HepG2 (cell line): ENCODE measurements around the gene PRIMPOL. TPM values are rescaled to one million over a fixed set of nuclear protein-coding genes. Genes with fewer than 3 reads are reported as not detected.

ENCODE experiments used
- ATAC-seq: fragments of 200-7000 bp; cut with Tn5 transposase; 3 replicates; pipeline ENCODE4 v1.9.1; 2020; ENCODE audit warnings: mild to moderate bottlenecking, moderate library complexity
- BruUV-seq: library from RNA; stranded (reverse); fragments of 400-500 nt; replicated peaks from 2 replicates; lab custom pipeline; 2021; lab: Mats Ljungman, UMichigan
- CTCF ChIA-PET: fragments of 300-600 bp; formaldehyde crosslinking; extraction: SDS; loops from one replicate; lab custom pipeline; 2021; ENCODE audit warnings: low total read pairs, inconsistent platforms, low intra/inter-chr PET ratio; lab: Yijun Ruan, JAX
- POLR2A ChIA-PET: fragments of 350-600 bp; sonication (Branson Sonifier 250); formaldehyde crosslinking; loops from one replicate; lab custom pipeline; 2020; ENCODE audit warnings: antibody characterized with exemption, inconsistent platforms; lab: Yijun Ruan, JAX
- DNase-seq: peaks from one replicate; pipeline ENCODE4 v3.0.0-alpha.2; 2015; ENCODE audit warnings: low spot score
- FAIRE-seq: peaks from 3 replicates; lab custom pipeline; 2011; peaks lifted over from hg19 to GRCh38; lab: Jason Lieb, UNC
- H2AFZ ChIP-seq: one replicate; pipeline ENCODE4 v1.6.1; 2011; ENCODE audit warnings: low read length, inconsistent platforms
- H3K27ac ChIP-seq: fragments of 300-600 bp; 3 replicates; pipeline ENCODE4 v1.8.0; 2011; ENCODE audit warnings: mixed run types, mild to moderate bottlenecking, mixed read lengths, low read length, inconsistent platforms; ENCODE audit not compliant: insufficient read depth; ENCODE audit errors: extremely low read length
- H3K27me3 ChIP-seq, 2 experiments: fragments of 200-600 bp in 1 of 2; 2 replicates in 1 of 2; 3 replicates in 1 of 2; pipeline versions ENCODE4 v1.6.0 to v1.8.0; 2011; ENCODE audit warnings: low read length in 2 of 2, mild to moderate bottlenecking in 2 of 2, moderate library complexity in 2 of 2, inconsistent platforms in 1 of 2; ENCODE audit not compliant: insufficient read depth in 2 of 2, control insufficient read depth in 1 of 2
- H3K36me3 ChIP-seq, 2 experiments: fragments of 200-600 bp in 1 of 2; replicated peaks in 1 of 2; 2 replicates in 1 of 2; 3 replicates in 1 of 2; pipeline versions ENCODE4 v1.5.1 to v1.8.0; 2011; ENCODE audit warnings: low read length in 2 of 2, inconsistent platforms in 1 of 2; ENCODE audit not compliant: insufficient read depth in 2 of 2, control insufficient read depth in 1 of 2
- H3K4me1 ChIP-seq: 2 replicates; pipeline ENCODE4 v1.5.1; 2012; ENCODE audit warnings: low read length, inconsistent platforms; ENCODE audit not compliant: insufficient read depth
- H3K4me2 ChIP-seq: 2 replicates; pipeline ENCODE4 v1.6.0; 2011; ENCODE audit warnings: low read depth, low read length, inconsistent platforms
- H3K4me3 ChIP-seq, 3 experiments: fragments of 200-600 bp in 1 of 3; sonication (generic), shearing (Covaris generic) in 1 of 3; replicated peaks in 1 of 3; 2 replicates each; pipeline ENCODE4 v1.5.1; 2011 to 2016; ENCODE audit warnings: low read length in 3 of 3, inconsistent platforms in 2 of 3, low read depth in 2 of 3, mild to moderate bottlenecking in 2 of 3, control low read depth in 1 of 3, mixed read lengths in 1 of 3; ENCODE audit not compliant: insufficient read depth in 1 of 3
- H3K79me2 ChIP-seq: one replicate; pipeline ENCODE4 v1.6.1; 2011; ENCODE audit warnings: low read length, inconsistent platforms; ENCODE audit not compliant: insufficient read depth
- H3K9ac ChIP-seq: 2 replicates; pipeline ENCODE4 v1.6.0; 2011; ENCODE audit warnings: mild to moderate bottlenecking, low read depth, low read length, inconsistent platforms; ENCODE audit not compliant: insufficient read depth
- H3K9me3 ChIP-seq: 2 replicates; pipeline ENCODE4 v1.5.1; 2012; ENCODE audit warnings: mild to moderate bottlenecking, low read length
- H4K20me1 ChIP-seq: 2 replicates; pipeline ENCODE4 v1.6.0; 2011; ENCODE audit warnings: inconsistent platforms, mild to moderate bottlenecking, low read length, moderate library complexity; ENCODE audit not compliant: insufficient read depth
- CENPX ChIP-seq: sonication (generic); formaldehyde crosslinking; IDR thresholded peaks from 2 replicates; pipeline ENCODE4 v1.9.0; 2021; ENCODE audit warnings: mild to moderate bottlenecking, missing genetic modification reagents, moderate library complexity
- HIC2 ChIP-seq: sonication (generic); formaldehyde crosslinking; IDR thresholded peaks from 2 replicates; pipeline ENCODE4 v1.9.0; 2022; ENCODE audit warnings: low read depth, missing genetic modification reagents
- HMG20B ChIP-seq: conservative IDR thresholded peaks from 2 replicates; pipeline ENCODE4 v1.6.1; 2016; ENCODE audit warnings: missing genetic modification reagents, missing compliant biosample characterization
- HNF4A ChIP-seq: sonication (generic); formaldehyde crosslinking; IDR thresholded peaks from 2 replicates; pipeline ENCODE4 v1.4.0; 2020; ENCODE audit warnings: missing genetic modification reagents
- IKZF1 ChIP-seq: fragments of 450-650 bp; IDR thresholded peaks from 2 replicates; pipeline ENCODE4 v1.7.1; 2016
- MAZ ChIP-seq, 2 experiments: sonication (generic) in 1 of 2; formaldehyde crosslinking in 1 of 2; IDR thresholded peaks; 2 replicates each; pipeline versions ENCODE4 v1.5.0 to v1.6.1; 2012 to 2020; ENCODE audit warnings: low read depth in 2 of 2, mild to moderate bottlenecking in 2 of 2, borderline replicate concordance in 1 of 2, improper control_type of control experiment in 1 of 2, low read length in 1 of 2, missing genetic modification reagents in 1 of 2, moderate library complexity in 1 of 2
- PLSCR1 ChIP-seq: sonication (generic); formaldehyde crosslinking; IDR thresholded peaks from 2 replicates; pipeline ENCODE4 v1.5.0; 2020; ENCODE audit warnings: missing genetic modification reagents, mild to moderate bottlenecking, borderline replicate concordance
- ZC3H13 ChIP-seq: sonication (generic); formaldehyde crosslinking; IDR thresholded peaks from 2 replicates; pipeline ENCODE4 v1.8.1; 2023; ENCODE audit warnings: mild to moderate bottlenecking, missing genetic modification reagents, moderate library complexity
- ZNF382 ChIP-seq: sonication (generic); formaldehyde crosslinking; IDR thresholded peaks from 2 replicates; pipeline ENCODE4 v1.5.0; 2020; ENCODE audit warnings: missing genetic modification reagents, mild to moderate bottlenecking, borderline replicate concordance
- ZNF720 ChIP-seq: sonication (generic); formaldehyde crosslinking; IDR thresholded peaks from 2 replicates; pipeline ENCODE4 v1.4.0; 2020; ENCODE audit warnings: missing genetic modification reagents
- WGBS: methylation state at CpG from one replicate; pipeline ENCODE4 v1.1.6; 2017; ENCODE audit warnings: low lambda C conversion rate; 5-methylcytosine and 5-hydroxymethylcytosine counted together
- in situ Hi-C: cut with HindIII; loops from 2 replicates; pipeline ENCODE4 v1.10.0; 2017; ENCODE audit warnings: low pct_unique_long_range_greater_than_20kb; ENCODE audit not compliant: extremely low pct_ligation_motif_present
- intact Hi-C: fragments of 100-400 bp; cut with micrococcal nuclease; formaldehyde crosslinking; loops from one replicate; pipeline ENCODE4 v1.10.0; 2022; ENCODE audit not compliant: unreplicated experiment
- polyA plus RNA-seq, 8 experiments: library from polyadenylated mRNA; depleted of rRNA in 3 of 8; stranded (reverse) in 7 of 8; unstranded in 1 of 8; fragments of >200 nt; fragmentation: Illumina TruSeq in 4 of 8; extraction: Trizol in 4 of 8; gene quantifications; 2 replicates each; pipeline versions ENCODE4 v1.2.1 to v1.2.3, GENCODE V29; 2011 to 2016; ENCODE audit warnings: low read depth in 4 of 8, missing spikeins in 1 of 8, mixed read lengths in 1 of 8; ENCODE audit not compliant: insufficient read depth in 1 of 8
- total RNA-seq, 5 experiments: library from RNA; depleted of rRNA; stranded (reverse); fragments of >200 nt; fragmentation: Illumina TruSeq; extraction: Trizol; gene quantifications; 2 replicates each; pipeline ENCODE4 v1.2.3, GENCODE V29; 2016; ENCODE audit warnings: low read depth in 1 of 5
- TF ChIP-seq, protein P1 (sequence below): sonication (generic); formaldehyde crosslinking; IDR thresholded peaks from 2 replicates; pipeline ENCODE4 v1.4.0; 2020; ENCODE audit warnings: mild to moderate bottlenecking, missing genetic modification reagents

Gene PRIMPOL
- total and polyA plus RNA-seq, 2 of the 13 experiments (the other 11 are each of a cell fraction or from before 2014, with no cell fraction given): 7.3 to 11.0 TPM

- WGBS: 67% methylated on average over 4 of the region's 4 CpGs
- TF ChIP-seq HMG20B (CRISPR knock-in tag) (no peak), MAZ (IDR thresholded peaks at IDR 0.05; ENCODE audit: borderline replicate concordance, low read depth, low read length) (no peak), MAZ (CRISPR knock-in tag; IDR thresholded peaks at IDR 0.05; ENCODE audit: low read depth) (no peak), IKZF1 (no peak), HIC2 (CRISPR knock-in tag) (no peak)
- DNase-seq (no peak), ATAC-seq (no peak), FAIRE-seq (no peak)
- Histone ChIP-seq H2AFZ (no peak overlapping the region), H3K9me3 (no peaks in the 10 kb centered on the region), H3K27ac (no peak overlapping the region), H3K36me3 (no peaks in the 10 kb centered on the region), H3K79me2 (no peaks in the 10 kb centered on the region), H3K4me3 (no peak overlapping the region), H4K20me1 (no peaks in the 10 kb centered on the region), H3K9ac (no peak overlapping the region), H3K4me1 (peaks cover 53% of the 10 kb centered on the region), H3K4me2 (peak overlapping the region; percentile 55), H3K27me3 (no peaks in the 10 kb centered on the region)
- no TSS peak for BruUV-seq
- CTCF ChIA-PET: no interaction called here
- intact Hi-C loops: loop anchor here (2.0 to 10.0 kb wide), 3 partner anchors 175 to 1291 kb away; no protein-coding TSS in a partner anchor
- in situ Hi-C loops: loop anchor here (10.0 kb wide), 1 partner anchor 81 kb away; the partner anchor contains the start of gene ACSL1
- POLR2A ChIA-PET: no interaction called here
These were observed 94.1 kb downstream of the PRIMPOL start for GRCh38 chr4:184743650-184744049.

DNA sequence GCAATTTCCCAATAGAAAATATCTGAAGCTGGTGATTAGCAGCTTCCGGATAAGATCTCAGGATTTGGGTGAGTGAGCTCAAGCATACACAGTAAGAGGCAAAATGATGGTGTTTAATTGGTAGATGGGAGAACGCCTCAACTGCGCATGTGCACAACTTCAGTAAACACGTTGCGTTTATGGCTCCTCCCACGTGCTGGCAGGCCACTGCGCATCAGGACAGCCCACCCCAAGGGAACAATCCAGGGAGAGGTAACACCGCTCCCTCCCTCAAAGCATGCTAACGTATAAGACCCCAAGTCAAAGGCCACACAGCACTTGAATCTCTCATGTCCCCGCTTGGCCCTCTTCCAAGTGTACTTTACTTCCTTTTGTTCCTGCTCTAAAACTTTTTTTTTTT is 94.7 kb downstream of the PRIMPOL start:
- intact Hi-C loops: loop anchor here (2.0 to 10.0 kb wide), 3 partner anchors 175 to 1291 kb away; no protein-coding TSS in a partner anchor
- no peak for TF ChIP-seq ZNF720 (CRISPR knock-in tag)
- TF ChIP-seq, protein P1, sequence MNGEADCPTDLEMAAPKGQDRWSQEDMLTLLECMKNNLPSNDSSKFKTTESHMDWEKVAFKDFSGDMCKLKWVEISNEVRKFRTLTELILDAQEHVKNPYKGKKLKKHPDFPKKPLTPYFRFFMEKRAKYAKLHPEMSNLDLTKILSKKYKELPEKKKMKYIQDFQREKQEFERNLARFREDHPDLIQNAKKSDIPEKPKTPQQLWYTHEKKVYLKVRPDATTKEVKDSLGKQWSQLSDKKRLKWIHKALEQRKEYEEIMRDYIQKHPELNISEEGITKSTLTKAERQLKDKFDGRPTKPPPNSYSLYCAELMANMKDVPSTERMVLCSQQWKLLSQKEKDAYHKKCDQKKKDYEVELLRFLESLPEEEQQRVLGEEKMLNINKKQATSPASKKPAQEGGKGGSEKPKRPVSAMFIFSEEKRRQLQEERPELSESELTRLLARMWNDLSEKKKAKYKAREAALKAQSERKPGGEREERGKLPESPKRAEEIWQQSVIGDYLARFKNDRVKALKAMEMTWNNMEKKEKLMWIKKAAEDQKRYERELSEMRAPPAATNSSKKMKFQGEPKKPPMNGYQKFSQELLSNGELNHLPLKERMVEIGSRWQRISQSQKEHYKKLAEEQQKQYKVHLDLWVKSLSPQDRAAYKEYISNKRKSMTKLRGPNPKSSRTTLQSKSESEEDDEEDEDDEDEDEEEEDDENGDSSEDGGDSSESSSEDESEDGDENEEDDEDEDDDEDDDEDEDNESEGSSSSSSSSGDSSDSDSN: no peak
- TF ChIP-seq ZNF382: no peak
- no peak for TF ChIP-seq PLSCR1 (CRISPR knock-in tag)
- no peak for TF ChIP-seq ZC3H13 (CRISPR knock-in tag)
- no peak for TF ChIP-seq CENPX (CRISPR knock-in tag)
- TF ChIP-seq HNF4A (CRISPR knock-in tag): no peak

More for the DNA sequence above, 94.7 kb downstream of the PRIMPOL start:
- peak overlapping the region in 1 of 3 experiments; percentile 10; a peak in 1 of 6 replicates for H3K4me3 ChIP-seq
- no peaks in the 10 kb centered on the region for H4K20me1 ChIP-seq
- WGBS: 52% methylated on average over 5 of the region's 10 CpGs
- H3K27me3 ChIP-seq: no peaks in the 10 kb centered on the region
- BruUV-seq: no TSS peak
- H3K4me2 ChIP-seq: peak overlapping the region; percentile 55
- H3K79me2 ChIP-seq: no peaks in the 10 kb centered on the region
- peaks cover 53% of the 10 kb centered on the region for H3K4me1 ChIP-seq
- ChIA-PET CTCF (no interaction called here), POLR2A (no interaction called here)
- no peak overlapping the region for H3K27ac ChIP-seq
- ATAC-seq (no peak), DNase-seq (no peak), FAIRE-seq (no peak)
- no peaks in the 10 kb centered on the region for H3K36me3 ChIP-seq
- no peak overlapping the region for H2AFZ ChIP-seq
- in situ Hi-C loops: loop anchor here (10.0 kb wide), 1 partner anchor 81 kb away; the partner anchor contains the start of gene ACSL1
- no peaks in the 10 kb centered on the region for H3K9me3 ChIP-seq
- H3K9ac ChIP-seq: no peak overlapping the region
